ENCODE measurements around the gene TPM2. TPM values are rescaled to one million over a fixed set of nuclear protein-coding genes. Genes with fewer than 3 reads are reported as not detected.

Gene TPM2
- total RNA-seq, 2 experiments from 2014 or later: 63.1 to 63.5 TPM

GRCh38 chr9:35696520-35697215 lies 6.9 kb upstream of the TPM2 start:
- DNase-seq (peak; percentile 29 to 78 (median 46)), ATAC-seq (ENCODE audit: poor library complexity) (peak; percentile 94)
- TF ChIP-seq CTCF (IDR thresholded peaks at IDR 0.05): peak; percentile 97
- H3K4me3 Mint-ChIP-seq: no peak overlapping the region
- no peak overlapping the region for H3K4me3 ChIP-seq (ENCODE audit: low read length)
- H3K27me3 ChIP-seq (ENCODE audit: control insufficient read depth in 1 of 2, insufficient read depth in 2 of 2, low read length in 2 of 2): no peaks in the 10 kb centered on the region
- CTCF ChIA-PET: interaction anchor here (0.5 to 3.6 kb wide), 29 partner anchors 9 to 93 kb away, joined by 3 to 32 read pairs (median 4); partner anchors contain the start of genes ARHGEF39, CCDC107, RMRP and SIT1
- H3K27me3 Mint-ChIP-seq: no peaks in the 10 kb centered on the region
- H3K27ac ChIP-seq (ENCODE audit: low read depth in 1 of 2, low read length in 2 of 2): no peak overlapping the region
- peaks cover 52% of the 10 kb centered on the region for H3K36me3 ChIP-seq (ENCODE audit: insufficient read depth, low read length)
- H3K4me1 Mint-ChIP-seq (ENCODE audit: low read depth): peaks cover 18% of the 10 kb centered on the region
- H3K9me3 Mint-ChIP-seq: no peaks in the 10 kb centered on the region
- POLR2A ChIA-PET: interaction anchor here (0.5 to 2.8 kb wide), 15 partner anchors 10 to 93 kb away, joined by 3 to 24 read pairs (median 5); partner anchors contain the start of genes ARHGEF39, CCDC107, CREB3 and GBA2
- H3K27ac Mint-ChIP-seq: peak overlapping the region; percentile 24
- H3K4me1 ChIP-seq (ENCODE audit: insufficient read depth, low read length): peaks cover 10% of the 10 kb centered on the region
- no peaks in the 10 kb centered on the region for H3K36me3 Mint-ChIP-seq (ENCODE audit: low read depth)
- intact Hi-C loops (cut with DNase I, micrococcal nuclease): loop anchor here (1.0 to 2.0 kb wide), 6 partner anchors 30 to 92 kb away; partner anchors contain the start of genes CCDC107 (in 2 of the 2), RMRP (in 2 of the 2) and TESK1 (in 1 of the 2)
- H3K9me3 ChIP-seq (ENCODE audit: control insufficient read depth in 1 of 2, insufficient read depth in 1 of 2, low read length in 2 of 2): no peaks in the 10 kb centered on the region

- H3K27me3 ChIP-seq (ENCODE audit: control insufficient read depth in 1 of 2, insufficient read depth in 2 of 2, low read length in 2 of 2): no peaks in the 10 kb centered on the region
- H3K4me1 ChIP-seq (ENCODE audit: insufficient read depth, low read length): peaks cover 17% of the 10 kb centered on the region
- H3K36me3 Mint-ChIP-seq (ENCODE audit: low read depth): no peaks in the 10 kb centered on the region
- no peak overlapping the region for H3K4me3 Mint-ChIP-seq
- no peaks in the 10 kb centered on the region for H3K9me3 Mint-ChIP-seq
- intact Hi-C loops (cut with DNase I, micrococcal nuclease): loop anchor here (1.0 to 2.0 kb wide), 6 partner anchors 31 to 91 kb away; partner anchors contain the start of genes CCDC107 (in 2 of the 2), RMRP (in 2 of the 2) and TESK1 (in 1 of the 2)
- POLR2A ChIA-PET: interaction anchor here (0.7 to 2.8 kb wide), 14 partner anchors 10 to 92 kb away, joined by 3 to 24 read pairs (median 6); partner anchors contain the start of genes ARHGEF39, CCDC107, CREB3 and GBA2
- no peaks in the 10 kb centered on the region for H3K27me3 Mint-ChIP-seq
- H3K4me3 ChIP-seq (ENCODE audit: low read length): no peak overlapping the region
- ATAC-seq (ENCODE audit: poor library complexity): no peak
- H3K36me3 ChIP-seq (ENCODE audit: insufficient read depth, low read length): peaks cover 45% of the 10 kb centered on the region
- H3K27ac Mint-ChIP-seq: no peak overlapping the region
- H3K27ac ChIP-seq (ENCODE audit: low read depth in 1 of 2, low read length in 2 of 2): no peak overlapping the region
- DNase-seq: no peak
- CTCF ChIA-PET: interaction anchor here (0.8 to 3.6 kb wide), 23 partner anchors 8 to 94 kb away, joined by 3 to 32 read pairs (median 7); partner anchors contain the start of genes ARHGEF39, CCDC107, RMRP and SIT1
- no peak for TF ChIP-seq CTCF (IDR thresholded peaks at IDR 0.05)
- H3K4me1 Mint-ChIP-seq (ENCODE audit: low read depth): peaks cover 25% of the 10 kb centered on the region
- H3K9me3 ChIP-seq (ENCODE audit: control insufficient read depth in 1 of 2, insufficient read depth in 1 of 2, low read length in 2 of 2): no peaks in the 10 kb centered on the region
Observed at GRCh38 chr9:35695943-35696401, 6.2 kb upstream of the TPM2 start.

- Histone ChIP-seq H3K4me3 (ENCODE audit: low read length) (no peak overlapping the region), H3K4me1 (ENCODE audit: insufficient read depth, low read length) (peaks cover 32% of the 10 kb centered on the region), H3K36me3 (ENCODE audit: insufficient read depth, low read length) (peaks cover 4% of the 10 kb centered on the region), H3K27me3 (ENCODE audit: control insufficient read depth in 1 of 2, insufficient read depth in 2 of 2, low read length in 2 of 2) (no peaks in the 10 kb centered on the region), H3K27ac (ENCODE audit: low read depth in 1 of 2, low read length in 2 of 2) (no peak overlapping the region), H3K9me3 (ENCODE audit: control insufficient read depth in 1 of 2, insufficient read depth in 1 of 2, low read length in 2 of 2) (no peaks in the 10 kb centered on the region)
- POLR2A ChIA-PET: interaction anchor here (0.7 to 2.3 kb wide), 5 partner anchors 11 to 63 kb away, joined by 3 to 10 read pairs (median 7); partner anchors contain the start of gene ARHGEF39
- TF ChIP-seq CTCF (IDR thresholded peaks at IDR 0.05): no peak
- CTCF ChIA-PET: interaction anchor here (1.4 kb wide), 2 partner anchors 34 to 75 kb away, joined by 3 read pairs; partner anchors contain the start of genes CCDC107 and RMRP
- H3K4me3 Mint-ChIP-seq: peak overlapping the region; percentile 92
- ATAC-seq (ENCODE audit: poor library complexity) (no peak), DNase-seq (no peak)
- peak overlapping the region; percentile 73 for H3K27ac Mint-ChIP-seq
- intact Hi-C loops (cut with DNase I, micrococcal nuclease): no loop called here
- H3K4me1 Mint-ChIP-seq (ENCODE audit: low read depth): peaks cover 36% of the 10 kb centered on the region
- H3K36me3 Mint-ChIP-seq (ENCODE audit: low read depth): no peaks in the 10 kb centered on the region
- no peaks in the 10 kb centered on the region for H3K27me3 Mint-ChIP-seq
- H3K9me3 Mint-ChIP-seq: no peaks in the 10 kb centered on the region
Observed at GRCh38 chr9:35691757-35692301, 2.1 kb upstream of the TPM2 start.
